Activated T-cell treated with anti-CD3 and anti-CD28 coated beads, Interleukin-2, amount 50 U/mL, for 1 hour (primary cell): ENCODE data around the gene ATP10D.
"Not testable (repeated sequence)": the region's sequence is repeated elsewhere in the genome, so short reads cannot be mapped to it uniquely, and the experiment has no call there.

ENCODE experiments used
- DNase-seq: peaks from one replicate; pipeline ENCODE4 v3.0.0-alpha.2; 2020

ATP10D gene

DNA sequence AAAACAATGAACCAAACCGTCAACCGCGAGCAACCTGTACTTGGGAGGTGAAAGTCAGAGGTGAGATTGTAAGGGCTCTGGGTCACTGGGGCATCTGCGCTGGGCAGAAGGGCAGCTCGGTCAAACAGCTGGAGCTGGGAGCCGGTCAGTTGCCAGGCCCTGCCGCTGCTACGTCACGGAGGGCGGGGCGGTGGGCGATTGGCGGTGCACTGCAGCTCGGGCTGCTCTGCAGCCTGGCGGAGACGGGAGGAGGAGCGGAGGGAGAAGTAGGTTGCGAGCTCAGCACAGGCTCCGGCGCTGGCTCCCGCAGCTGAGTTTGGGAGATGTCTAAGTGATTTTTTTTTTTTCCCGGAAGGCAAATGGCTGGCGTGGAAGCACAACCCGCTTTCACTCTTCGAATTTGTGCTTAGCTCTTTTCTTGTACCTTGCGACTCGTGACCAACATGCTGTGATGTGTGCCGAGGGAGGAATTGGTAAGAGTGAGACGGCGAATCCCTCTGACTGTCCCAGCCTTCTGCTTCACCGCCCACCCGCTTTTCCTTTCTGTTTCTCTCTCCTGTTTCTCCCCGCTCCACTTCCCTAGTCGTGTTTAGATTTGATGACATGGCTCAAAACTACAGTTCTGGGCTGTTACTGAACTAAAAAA is at the start of gene ATP10D:
ATP10D (plus strand) TSS at position 229 of the 646 bp plus-strand sequence. CDS start 27,266 bp downstream, outside the sequence.
- DNase-seq = peak; percentile 72

DNA sequence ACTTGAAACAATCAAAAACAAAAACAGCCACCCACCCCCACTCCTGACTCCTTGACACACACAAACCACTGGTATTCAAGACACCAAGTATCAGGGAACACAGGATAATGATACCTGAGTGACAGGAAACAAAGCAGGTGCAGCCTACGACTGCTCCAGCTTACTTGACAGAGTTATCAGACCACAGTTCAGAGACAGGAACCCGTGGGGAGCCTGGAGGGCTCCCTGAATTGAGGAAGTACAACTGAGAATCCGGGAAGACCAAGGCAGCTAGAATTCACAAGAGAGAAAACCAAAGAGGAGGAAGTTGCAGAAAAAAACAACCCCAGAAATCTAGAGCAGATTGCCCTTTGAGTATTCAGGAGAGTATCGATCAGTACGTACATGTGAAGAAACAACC is 42.1 kb upstream of the ATP10D start:
- DNase-seq = no peak

DNA sequence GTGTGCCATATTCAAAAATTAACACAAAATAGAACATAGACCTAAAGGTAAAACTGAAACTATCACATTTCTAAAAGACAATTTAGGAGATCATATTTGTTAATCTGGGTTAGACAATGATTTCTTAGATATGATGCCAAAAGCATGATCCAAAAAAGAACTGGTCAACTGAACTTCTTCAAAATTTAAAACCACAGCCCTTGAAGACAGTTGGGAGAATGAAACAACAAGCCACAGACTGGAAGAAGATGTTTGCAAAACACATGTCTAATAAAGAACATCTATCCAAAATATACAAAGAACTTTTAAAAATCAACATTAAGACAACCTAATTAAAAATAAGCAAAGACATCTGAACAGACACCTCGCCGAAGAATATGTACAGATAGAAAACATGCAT is 41.0 kb upstream of the ATP10D start:
- no peak for DNase-seq

DNA sequence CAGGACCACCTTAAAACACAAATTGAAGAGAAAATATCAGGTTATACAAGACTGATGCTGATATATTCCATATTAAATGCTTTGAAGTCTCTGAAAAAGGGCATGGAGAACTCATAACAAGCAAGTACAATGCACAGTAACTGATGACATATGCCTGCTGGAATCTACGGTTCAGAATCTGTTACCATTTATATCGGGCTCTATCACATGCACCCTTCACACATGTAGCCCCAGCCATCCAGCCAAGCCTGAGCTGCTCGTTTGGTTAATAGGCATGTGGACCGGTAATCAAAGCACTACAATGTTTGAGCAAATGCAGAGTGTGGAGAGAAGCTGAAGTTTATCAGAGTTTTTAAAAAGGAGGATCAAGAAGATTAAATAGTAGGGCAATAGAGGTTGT is 33.4 kb upstream of the ATP10D start:
- no peak for DNase-seq

DNA sequence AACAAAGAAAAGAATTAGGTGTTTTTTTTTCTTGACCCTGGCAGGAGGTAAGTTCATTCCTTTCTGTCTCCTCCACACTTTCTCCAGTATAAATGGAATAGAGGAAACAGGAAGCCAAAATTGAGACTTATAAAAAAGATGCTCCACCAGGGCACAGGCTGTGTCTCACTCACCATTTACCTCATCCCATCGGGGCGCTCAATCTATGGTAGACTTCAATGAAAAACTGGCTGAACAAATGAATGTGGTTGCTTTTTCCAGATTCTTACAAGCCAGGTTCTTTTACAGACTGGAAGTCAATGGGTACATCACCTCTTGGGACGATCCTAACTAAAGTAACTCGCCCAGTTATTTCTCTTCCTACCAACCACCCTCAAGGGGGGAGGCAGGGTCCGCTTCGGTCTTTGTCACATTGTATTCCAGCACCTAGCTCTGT is 22.3 kb upstream of the ATP10D start:
- no peak for DNase-seq

DNA sequence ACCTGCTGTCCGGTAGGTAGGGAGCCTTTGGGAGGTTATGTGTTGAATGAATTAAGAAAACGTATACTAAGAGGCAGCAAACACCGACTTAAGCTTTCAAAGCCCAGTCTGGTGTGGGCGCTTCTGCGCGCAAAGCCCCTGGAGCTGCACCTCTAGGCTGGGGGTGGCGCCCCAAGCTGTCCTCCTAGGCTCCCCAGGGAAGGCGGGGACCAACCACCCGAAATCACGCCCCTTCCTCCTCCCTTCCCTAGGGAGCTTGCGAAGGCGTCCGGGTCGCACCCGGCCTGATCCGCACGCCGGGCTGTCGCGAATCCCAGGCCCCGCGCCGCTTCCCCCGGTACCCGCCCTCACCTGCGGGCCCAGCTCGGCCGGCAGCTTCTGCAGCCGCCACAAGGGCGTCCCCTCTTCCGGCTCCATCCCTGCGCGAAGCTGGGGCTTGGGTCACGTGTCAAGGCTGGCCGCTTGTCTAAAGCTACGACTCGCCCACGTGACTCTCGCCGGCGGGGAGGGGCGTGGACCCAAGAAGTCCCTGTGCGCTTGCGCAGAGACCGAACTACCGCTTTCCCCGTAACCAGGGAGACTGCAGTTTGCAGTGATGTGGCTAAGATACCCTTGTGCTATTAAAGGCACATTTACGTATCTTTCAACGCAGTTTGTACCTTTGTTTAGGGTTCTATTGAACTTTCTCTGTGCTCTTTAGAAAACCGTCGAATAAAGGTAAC is 21.7 kb upstream of the ATP10D start, which contains the start of gene COMMD8:
COMMD8 (minus strand) TSS at position 468 of the 722 bp plus-strand sequence; CDS start at position 417, 51 bp downstream.
- peak; percentile 97 for DNase-seq

DNA sequence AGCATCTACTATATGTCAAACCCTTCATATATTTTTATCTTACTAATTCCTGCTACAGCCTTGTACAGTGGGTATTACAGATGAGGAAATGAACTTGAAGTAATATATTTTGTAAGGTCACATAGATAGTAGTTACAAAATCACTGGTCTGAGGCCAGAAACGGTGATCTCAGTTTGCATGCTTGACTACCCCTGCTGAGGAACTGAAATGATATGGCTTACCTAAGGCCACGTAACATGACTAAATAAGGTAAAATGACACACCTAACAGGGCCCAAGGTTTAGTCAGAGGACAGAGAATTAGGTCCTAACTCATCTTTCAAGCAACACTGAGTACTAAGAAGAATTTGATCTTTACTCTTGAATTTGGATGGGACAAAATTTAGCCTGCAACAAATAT is 20.1 kb upstream of the ATP10D start:
- DNase-seq = no peak

DNA sequence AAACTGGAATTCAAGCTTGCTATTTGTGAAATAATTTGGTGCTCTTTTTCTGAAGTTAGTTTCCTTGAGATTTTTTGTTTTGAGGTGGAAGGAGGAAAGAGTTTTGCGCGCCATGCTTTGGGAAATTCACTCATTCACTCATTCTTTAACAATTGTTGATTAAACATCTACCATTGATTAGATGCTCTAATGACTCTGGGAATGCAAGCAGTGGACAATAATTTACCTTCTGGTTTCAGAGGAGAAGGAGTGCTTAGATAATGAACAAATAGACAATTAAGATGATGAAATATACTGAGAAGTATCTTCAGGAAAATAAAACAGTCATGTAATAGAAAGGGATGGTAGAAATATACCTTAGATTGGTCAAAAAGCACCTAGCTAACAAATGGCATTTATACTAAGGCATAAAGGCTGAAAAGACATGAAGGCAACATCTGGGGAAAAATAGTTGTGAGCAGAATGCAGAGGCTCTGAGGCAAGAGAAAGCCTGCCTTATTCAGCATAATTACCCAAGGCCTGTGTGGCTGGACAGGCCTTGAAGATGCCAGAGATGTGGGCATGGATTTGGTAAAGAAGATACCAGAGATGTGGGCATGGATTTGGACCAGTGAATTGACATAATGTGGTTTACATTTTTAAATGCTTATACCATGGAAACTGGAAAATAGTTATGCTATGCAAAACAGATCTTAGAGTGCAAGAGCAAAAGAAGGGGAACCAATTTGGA is 18.9 kb upstream of the ATP10D start:
- DNase-seq = no peak

DNA sequence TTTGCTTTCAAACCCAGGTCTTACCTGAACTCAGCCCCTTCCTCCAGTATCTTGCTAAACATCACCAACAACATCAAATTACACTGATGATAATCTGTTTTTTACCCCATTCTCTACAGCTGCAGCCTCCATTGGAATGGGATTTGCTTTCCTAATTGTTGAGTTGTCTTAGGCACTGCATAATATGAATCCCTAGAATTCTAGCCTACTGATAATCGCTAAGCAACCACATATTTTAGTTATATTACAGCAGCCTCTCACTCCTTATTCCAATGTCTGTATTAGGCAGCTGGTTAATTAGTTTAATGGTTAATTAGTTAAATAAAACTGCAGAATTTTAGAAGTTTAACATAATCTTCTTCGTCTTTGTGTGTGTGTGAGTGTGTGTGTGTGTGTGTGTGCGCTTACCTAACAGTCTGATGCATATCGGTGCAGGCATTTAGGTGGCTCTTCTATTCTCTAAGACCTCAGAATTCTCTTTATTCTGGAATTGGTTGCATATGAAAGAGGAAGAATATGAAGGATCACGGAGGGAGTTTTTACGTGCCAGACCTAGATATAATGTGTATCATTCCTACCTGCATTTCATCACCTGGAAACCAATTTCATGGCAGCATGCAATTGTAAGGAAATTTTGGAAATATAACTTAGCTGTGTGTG is 16.2 kb upstream of the ATP10D start:
- no peak for DNase-seq

DNA sequence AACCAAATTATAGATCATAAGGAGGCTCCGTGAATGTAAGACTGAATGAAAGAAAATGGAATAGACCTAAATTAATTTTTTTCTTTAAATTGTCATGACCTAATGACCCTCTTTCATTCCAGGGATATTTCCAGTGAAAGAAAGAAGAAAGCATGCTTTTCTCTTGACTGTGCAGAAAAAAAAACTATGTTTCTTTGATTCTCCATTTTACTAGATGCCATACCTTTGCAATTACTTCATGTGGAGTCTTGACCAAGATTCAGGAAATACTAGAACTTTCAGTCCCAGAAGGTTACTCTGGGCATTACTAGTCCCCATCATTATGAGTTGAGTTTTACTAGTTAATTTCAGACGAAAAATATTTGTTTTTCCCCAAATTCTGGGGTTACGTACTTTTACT is 15.1 kb upstream of the ATP10D start:
- DNase-seq = no peak

DNA sequence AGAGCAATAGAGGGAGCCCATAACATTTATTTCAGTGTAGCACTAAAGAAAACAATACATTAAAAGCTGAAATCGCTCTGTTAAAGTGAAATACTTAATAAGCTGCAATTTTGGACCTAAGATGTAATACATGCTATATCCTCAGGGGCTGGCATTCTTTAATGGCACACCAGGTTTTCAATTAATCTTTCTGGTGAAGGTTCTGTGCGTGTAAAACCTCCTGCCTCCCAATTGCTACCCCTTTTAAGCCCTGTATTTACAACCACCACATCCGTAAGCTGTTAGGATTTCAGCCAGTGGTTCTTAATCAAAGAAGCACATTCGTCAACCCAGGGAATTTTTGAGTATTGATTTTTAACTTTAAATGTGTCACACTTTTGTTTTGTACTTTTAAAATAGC is 14.0 kb upstream of the ATP10D start:
- DNase-seq = no peak

DNA sequence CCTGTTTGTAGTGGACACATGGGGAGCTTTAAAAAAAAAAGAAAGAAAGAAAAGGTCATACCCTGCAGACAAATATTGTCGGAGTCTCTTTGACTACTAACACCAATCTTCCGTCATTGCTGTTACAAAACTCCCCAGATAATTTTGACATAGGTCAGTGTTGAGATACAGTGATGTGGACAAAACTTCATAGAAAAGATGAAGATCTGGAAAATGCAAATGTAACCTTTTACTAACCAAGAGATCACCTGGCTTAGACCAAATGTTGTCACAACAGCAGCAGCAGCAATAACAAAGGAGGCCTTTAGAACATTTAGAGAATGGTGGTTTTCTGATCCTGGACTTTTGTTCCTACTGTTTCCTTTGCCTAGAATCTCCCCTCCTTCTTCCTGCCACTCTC is 13.5 kb upstream of the ATP10D start:
- no peak for DNase-seq

DNA sequence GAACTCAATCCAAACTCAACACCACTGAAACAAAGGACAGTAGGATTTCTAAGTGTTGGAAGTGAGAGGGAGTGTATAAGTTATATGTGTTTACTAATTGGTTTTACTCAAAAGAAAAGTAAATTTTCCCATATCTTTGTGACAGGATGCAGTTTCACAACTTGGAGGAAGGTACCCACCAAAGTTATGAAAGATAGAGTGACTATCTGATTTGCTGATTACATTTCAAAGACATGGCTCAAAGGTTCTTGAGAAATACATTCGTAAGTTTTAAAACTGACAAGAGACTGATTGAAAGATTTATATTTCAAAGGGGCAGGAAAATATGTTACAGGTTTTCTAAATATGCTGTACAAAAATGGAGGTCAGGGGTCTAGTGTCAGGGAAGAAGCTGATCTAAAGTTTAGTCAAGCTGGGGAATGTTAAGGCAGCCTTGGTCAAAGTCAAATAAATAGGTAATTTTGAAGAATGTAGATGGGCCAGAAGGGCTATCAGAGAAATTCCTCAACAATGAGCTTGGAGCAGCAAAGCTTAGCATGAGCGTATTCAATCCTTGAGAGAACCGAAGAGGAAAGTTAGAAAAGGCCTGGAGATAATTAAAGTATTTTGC is 11.8 kb upstream of the ATP10D start:
- DNase-seq = no peak

DNA sequence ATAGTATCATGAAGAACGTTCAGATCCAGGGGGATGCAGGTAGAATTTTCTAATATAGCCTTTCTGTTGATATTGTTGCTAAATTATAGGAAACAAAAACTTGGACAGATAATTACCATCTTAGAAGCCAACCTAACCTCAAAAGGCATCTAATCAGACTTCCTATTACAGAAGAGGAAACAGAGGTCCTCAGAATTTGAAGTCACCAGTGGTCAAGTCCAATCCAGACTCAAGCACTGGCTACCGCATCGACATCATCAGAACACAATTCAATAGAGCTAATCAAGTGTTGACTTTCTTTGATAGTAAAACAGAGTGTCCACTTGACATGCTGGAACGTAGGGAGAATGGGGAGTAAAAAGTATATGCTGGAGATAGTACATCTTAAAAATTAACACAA is 10.3 kb upstream of the ATP10D start:
- DNase-seq = no peak

DNA sequence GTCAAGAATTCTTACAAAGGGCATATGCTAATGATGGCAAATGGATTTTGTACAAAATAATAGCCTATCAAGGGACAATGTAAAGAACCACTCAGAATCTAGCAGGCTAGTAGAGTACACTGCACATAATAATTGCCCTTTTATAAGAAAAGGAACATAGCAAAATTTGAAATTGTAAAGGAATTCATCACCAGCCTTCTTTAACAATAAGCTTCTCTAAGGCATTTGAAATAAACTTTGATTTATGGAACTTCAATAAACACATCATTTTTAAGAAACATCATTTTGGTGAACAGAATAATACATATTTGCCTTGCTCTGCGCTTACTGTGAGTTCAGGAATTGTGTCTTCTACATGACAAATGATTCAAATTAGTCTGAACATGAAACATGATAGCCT is 9.7 kb upstream of the ATP10D start:
- DNase-seq = no peak

DNA sequence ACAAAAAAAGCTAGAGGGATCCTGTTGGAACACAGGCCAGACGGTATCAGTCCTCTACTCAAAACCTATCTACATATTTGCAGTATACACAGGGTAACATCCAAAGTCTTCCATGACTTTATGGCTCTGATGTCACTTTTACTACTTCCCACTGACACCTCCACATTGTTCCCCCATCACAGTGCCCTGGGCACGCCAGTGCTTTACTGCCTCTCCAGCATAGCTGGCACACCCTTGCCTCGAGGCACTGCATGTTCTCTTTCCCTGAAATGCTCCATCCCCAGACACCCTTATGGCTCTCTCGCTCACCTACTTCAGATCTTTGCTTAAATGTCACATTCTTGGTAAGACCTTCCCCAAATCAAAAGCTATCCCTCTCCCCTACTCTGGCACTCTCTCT is 6.3 kb upstream of the ATP10D start:
- DNase-seq = no peak

DNA sequence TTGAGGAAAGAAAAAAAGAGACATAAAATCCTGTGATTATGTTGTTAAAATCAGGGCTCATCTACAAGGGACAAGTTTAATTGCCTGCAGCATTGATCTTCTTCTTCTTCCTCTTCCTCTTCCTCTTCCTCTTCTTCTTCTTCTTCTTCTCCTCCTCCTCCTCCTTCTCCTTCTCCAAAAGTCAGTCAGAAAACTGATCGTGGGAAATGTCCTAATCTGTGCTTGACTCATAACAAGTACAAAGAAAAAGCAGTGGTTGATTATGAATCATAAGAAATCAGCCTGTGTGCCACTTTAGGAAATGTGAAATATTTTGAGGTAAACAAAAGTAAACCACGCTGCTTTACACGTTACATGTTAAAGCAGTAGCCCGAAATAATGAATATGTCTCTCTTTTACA is 2.7 kb upstream of the ATP10D start:
- DNase-seq = no peak

DNA sequence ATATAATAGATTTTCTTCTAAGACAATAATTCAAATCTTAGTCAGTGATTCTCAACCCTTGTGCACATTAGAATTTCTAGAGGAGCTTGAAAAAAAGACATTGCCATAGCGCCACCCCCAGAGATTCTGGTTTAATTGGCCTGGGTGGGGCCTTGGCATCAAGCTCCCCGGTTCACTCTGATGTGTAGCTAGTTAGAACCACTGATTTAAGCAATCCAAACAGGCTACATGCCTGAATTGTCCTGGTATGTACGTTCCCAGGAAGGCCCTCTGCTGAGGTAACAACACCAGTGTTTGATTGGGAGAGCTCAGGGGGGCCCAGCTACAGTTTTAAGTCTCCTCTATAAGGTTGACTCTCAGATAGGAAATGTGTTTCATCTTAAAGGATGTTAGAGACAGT is 1.3 kb upstream of the ATP10D start:
- DNase-seq = no peak

DNA sequence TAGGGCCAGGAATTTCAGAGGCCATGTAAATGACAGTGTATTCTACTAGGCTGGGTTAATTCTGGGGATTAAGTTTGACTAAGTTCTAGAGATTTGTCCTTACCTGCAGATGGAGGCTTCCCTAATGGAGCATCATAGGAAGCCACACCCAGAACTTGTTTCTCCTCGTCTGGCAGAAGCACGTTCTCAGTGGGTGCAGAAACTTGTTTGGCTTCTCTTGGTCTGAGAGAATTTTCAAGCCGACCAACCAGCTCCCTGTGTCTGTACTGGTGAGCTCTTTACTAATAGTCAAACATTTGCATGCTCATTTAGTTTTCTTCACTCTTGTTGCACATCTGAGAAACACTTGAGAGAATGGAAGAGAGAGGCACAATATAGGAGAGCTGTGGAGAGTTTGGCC is 907 bp upstream of the ATP10D start:
- no peak for DNase-seq

DNA sequence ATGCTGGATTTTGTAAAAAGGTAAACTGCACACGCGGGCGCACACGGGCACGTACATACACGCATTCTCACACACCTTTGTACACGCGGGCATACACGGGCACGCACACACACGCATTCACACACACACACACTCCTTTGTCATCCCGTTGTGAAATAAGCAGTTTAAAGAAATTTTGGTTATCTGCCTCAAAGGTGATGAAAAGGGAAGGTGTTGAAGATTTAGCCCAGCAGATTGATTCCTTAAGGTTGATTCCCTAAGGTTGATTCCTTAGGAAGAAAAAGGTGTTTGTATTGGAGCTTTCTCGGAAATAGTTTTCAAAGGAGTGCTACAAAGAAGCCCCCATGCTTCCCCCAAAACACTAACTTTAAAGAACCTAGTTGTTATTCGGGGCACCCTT is 693 bp downstream of the ATP10D start:
- DNase-seq = no peak

DNA sequence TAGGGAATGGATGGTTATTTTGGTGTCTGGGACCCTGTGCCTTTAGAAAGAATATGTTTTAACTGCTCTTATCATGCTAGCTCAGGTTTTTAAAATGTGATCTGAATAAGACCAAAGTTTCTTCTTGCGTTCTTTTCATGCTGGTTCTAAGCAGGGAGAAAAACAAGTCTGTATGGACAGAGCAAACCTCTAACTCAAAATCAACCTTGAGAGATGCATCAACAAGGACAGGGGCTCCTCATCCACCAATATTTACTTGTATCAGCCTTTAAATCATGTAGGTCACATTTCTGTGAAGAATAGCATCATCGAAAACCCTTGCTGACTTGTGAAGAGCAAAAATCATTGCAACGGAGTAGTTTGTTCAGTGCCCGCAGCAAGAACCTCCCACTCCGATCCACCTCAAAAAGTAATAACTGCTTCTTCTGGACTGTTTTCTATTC is 1.2 kb downstream of the ATP10D start:
- no peak for DNase-seq

DNA sequence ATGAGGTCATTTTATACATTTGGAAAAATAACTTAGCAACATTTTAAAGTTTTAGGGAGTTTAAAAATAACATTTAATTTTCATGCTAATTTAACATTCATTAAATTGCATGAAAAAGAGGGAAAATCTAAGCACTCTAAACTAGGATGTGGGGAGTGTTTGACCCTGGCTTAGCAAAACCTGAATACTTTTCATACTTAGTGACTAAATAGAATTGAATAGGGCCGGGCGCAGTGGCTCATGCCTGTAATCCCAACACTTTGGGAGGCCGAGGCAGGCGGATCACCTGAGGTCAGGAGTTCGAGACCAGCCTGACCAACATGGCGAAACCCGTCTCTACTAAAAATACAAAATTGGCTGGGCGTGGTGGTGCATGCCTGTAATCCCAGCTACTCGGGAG is 1.7 kb downstream of the ATP10D start:
- not testable (repeated sequence) for DNase-seq

DNA sequence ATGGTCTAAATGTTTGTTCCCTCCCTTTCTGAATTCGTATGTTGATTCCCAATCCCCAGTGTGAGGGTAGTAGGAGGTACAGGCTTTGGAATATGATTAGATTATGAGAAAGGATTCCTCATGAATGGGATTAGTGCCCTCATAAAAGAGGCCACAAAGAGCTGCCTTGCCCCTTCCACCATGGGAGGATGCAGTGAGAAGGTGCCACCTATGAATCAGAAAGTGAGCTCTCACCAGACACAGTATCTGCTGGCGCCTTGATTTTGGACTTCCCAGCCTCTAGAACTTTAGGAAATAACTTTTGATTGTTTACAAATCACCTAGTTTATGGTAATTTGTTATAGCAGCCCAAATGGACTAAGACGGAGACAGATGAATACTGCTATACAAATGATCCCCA is 3.6 kb downstream of the ATP10D start:
- no peak for DNase-seq
